Measurements from ENCODE around the gene LRRC4C. TPM values are rescaled to one million over a fixed set of nuclear protein-coding genes. Genes with fewer than 3 reads are reported as not detected.
"Not testable (repeated sequence)": the region's sequence is repeated elsewhere in the genome, so short reads cannot be mapped to it uniquely, and the experiment has no call there.

The LRRC4C gene
- total RNA-seq, 1 experiment from 2014 or later, result 0.12 TPM

GRCh38 chr11:40924915-40925314 is 534.5 kb downstream of the LRRC4C start:
- no peak for DNase-seq (ENCODE audit: extremely low read depth, low read depth)

GRCh38 chr11:40921246-40921645 is 538.2 kb downstream of the LRRC4C start:
- no peak for DNase-seq (ENCODE audit: extremely low read depth, low read depth)

GRCh38 chr11:40910774-40911173 is 548.7 kb downstream of the LRRC4C start:
- DNase-seq (ENCODE audit: extremely low read depth, low read depth), result not testable (repeated sequence)

- no peak for DNase-seq (ENCODE audit: extremely low read depth, low read depth)
Observed at GRCh38 chr11:40894501-40894900, 565.0 kb downstream of the LRRC4C start.

GRCh38 chr11:40885250-40885954 is 574.0 kb downstream of the LRRC4C start:
- DNase-seq (ENCODE audit: extremely low read depth, low read depth), result no peak

GRCh38 chr11:40882301-40882700 is 577.2 kb downstream of the LRRC4C start:
- no peak for DNase-seq (ENCODE audit: extremely low read depth, low read depth)

- DNase-seq (ENCODE audit: extremely low read depth, low read depth), result no peak
Observed at GRCh38 chr11:40879911-40880310, 579.5 kb downstream of the LRRC4C start.

- DNase-seq (ENCODE audit: extremely low read depth, low read depth), result no peak
Observed at GRCh38 chr11:40877981-40878380, 581.5 kb downstream of the LRRC4C start.

- peak; percentile 26 for DNase-seq (ENCODE audit: extremely low read depth, low read depth)
Observed at GRCh38 chr11:40877256-40877655, 582.2 kb downstream of the LRRC4C start.

GRCh38 chr11:40867991-40868632 is 591.3 kb downstream of the LRRC4C start:
- no peak for DNase-seq (ENCODE audit: extremely low read depth, low read depth)

GRCh38 chr11:40857754-40858153 is 601.7 kb downstream of the LRRC4C start:
- DNase-seq (ENCODE audit: extremely low read depth, low read depth), result not testable (repeated sequence)

- no peak for DNase-seq (ENCODE audit: extremely low read depth, low read depth)
Observed at GRCh38 chr11:40842750-40843339, 616.6 kb downstream of the LRRC4C start.

GRCh38 chr11:40841231-40841630 is 618.2 kb downstream of the LRRC4C start:
- no peak for DNase-seq (ENCODE audit: extremely low read depth, low read depth)

GRCh38 chr11:40838181-40838683 is 621.2 kb downstream of the LRRC4C start:
- no peak for DNase-seq (ENCODE audit: extremely low read depth, low read depth)

- DNase-seq (ENCODE audit: extremely low read depth, low read depth), result no peak
Observed at GRCh38 chr11:40827116-40827515, 632.3 kb downstream of the LRRC4C start.

- no peak for DNase-seq (ENCODE audit: extremely low read depth, low read depth)
Observed at GRCh38 chr11:40826601-40827000, 632.9 kb downstream of the LRRC4C start.

GRCh38 chr11:40825201-40825834 is 634.1 kb downstream of the LRRC4C start:
- no peak for DNase-seq (ENCODE audit: extremely low read depth, low read depth)

- no peak for DNase-seq (ENCODE audit: extremely low read depth, low read depth)
Observed at GRCh38 chr11:40819230-40819629, 640.2 kb downstream of the LRRC4C start.

- no peak for DNase-seq (ENCODE audit: extremely low read depth, low read depth)
Observed at GRCh38 chr11:40816976-40817375, 642.5 kb downstream of the LRRC4C start.

- DNase-seq (ENCODE audit: extremely low read depth, low read depth), result no peak
Observed at GRCh38 chr11:40797981-40798380, 661.5 kb downstream of the LRRC4C start.

GRCh38 chr11:40787224-40787623 is 672.2 kb downstream of the LRRC4C start:
- no peak for DNase-seq (ENCODE audit: extremely low read depth, low read depth)

All from NCI-H460 (cell line).